Superior temporal gyrus (tissue), 1 donor: ENCODE data around the gene FKBP3.
"Not testable (repeated sequence)": the region's sequence is repeated elsewhere in the genome, so short reads cannot be mapped to it uniquely, and the experiment has no call there.

ENCODE experiments used
- DNase-seq: peaks from one replicate; pipeline ENCODE4 v3.0.0-alpha.2; 2016; ENCODE audit errors: extremely low spot score

Gene FKBP3

DNA sequence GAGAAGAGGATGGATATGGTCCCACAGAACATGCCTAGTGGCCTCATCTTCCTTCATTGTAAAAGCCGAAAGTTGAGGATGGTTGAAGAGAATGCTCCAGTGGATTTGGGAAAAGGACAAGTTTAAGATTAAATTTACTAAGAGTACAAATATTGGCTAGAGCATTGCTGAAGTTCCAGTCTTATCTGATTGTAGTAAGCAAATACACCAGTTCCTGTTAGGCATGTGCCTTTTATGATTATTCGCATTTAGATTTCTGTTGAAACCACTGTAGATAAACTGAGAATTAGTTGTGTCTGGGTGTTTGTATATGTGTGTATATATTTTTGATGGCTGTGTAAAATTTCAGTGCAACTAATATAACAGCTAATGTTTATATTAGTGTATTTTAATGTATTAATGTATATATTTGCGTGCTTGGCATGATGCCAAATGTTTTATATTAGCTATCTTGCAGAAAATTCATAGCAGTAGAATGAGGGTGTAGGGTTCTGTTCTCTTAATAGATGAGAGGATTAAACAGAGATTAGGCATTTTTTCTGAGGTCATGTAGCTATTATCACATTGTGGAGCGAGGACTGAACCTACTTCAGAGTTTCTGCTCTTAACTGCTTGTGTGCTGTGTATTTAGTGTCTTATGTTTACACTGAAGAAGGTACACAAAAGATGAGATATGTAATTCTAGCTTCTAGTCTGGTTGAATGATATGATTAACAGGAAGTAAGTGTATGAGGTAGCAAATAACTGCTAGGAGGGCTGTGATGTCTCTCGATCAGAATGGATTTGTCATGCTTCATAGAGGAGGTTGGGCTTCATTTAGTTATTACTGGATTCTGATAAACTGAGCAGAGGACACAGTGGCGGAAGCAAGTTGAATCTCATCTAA lies 21.1 kb downstream of the FKBP3 start:
- no peak for DNase-seq

- DNase-seq: no peak
Observed at GRCh38 chr14:45104561-45104960, 29.7 kb downstream of the FKBP3 start.

DNA sequence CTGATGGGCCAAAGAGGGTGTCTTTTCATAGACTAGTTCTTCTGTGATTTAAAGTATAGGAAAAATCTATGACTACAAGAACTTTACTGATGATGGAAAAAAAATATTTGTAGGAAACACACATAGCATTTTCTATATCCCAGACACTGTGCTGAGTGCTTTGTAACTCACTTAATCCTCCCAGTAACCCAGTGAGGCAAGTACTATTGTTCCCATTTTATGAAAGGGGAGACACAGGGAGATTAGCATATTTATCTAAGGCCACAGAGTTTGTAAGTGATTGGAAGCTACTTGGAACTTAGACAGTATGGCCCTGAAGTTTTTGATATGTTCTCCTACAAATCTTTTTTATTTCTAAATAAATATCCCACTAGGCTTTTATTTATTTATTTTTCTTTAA lies 30.5 kb downstream of the FKBP3 start:
- no peak for DNase-seq

GRCh38 chr14:45096218-45096617 lies 38.1 kb downstream of the FKBP3 start:
- no peak for DNase-seq

GRCh38 chr14:45095143-45095542 lies 39.1 kb downstream of the FKBP3 start:
- no peak for DNase-seq

- no peak for DNase-seq
Observed at GRCh38 chr14:45094275-45094674, 40.0 kb downstream of the FKBP3 start.

DNA sequence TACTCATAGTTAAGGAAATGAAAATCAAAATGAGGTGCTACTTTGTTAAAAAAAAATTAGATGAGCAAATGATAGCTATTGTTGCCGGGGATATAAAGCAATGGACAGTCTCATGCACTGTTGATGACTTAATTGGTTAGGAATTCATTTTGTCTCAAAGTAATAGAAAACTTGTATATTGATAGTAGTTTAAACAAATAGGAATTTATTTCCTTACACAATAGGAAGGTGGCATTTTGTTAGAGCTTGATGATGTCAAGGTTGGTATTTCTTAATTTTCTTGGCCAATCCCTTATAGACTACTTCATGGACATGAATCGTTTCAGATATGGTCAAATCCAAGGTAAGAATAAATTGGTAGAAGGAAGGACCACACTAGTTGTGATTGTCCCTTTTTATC lies 42.6 kb downstream of the FKBP3 start:
- no peak for DNase-seq

DNA sequence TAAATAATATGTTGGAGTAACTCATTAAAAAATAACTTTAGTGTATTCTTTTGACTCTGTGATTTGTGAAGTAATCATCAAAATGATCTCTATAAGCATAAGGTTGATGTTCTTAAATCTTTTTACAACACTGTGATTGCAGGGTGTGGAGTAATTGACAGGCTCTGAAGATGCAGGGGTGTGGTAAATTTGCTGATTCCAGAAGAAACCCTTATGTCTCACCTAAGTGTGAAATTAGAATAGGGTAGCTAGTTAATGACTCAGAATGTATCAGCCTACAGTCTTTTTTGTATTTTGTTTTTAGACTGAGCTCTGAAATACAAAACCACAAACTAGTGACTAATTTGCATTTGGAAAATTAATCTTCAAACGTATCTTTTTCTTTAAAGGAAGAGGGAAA lies 44.5 kb downstream of the FKBP3 start:
- DNase-seq: no peak

DNA sequence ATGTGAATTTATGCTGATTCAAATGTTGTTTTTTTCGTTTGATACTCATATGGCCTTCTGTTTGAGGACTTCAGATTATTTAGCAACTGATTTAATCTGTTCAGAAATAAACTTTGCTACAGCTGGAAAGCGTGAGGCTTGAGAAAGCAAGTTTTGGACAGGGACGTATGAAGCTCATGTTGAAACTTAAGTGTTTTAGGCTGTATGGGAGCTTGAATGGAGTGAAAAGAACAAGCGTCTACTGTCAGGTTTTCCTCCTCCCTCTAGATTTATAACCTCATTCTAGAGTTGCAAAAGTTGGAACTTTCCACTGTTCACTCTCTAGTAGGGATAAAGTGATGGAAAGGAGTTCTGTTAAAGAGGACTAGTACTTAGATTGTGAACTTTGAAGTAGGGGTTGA lies 49.3 kb downstream of the FKBP3 start:
- DNase-seq: no peak

DNA sequence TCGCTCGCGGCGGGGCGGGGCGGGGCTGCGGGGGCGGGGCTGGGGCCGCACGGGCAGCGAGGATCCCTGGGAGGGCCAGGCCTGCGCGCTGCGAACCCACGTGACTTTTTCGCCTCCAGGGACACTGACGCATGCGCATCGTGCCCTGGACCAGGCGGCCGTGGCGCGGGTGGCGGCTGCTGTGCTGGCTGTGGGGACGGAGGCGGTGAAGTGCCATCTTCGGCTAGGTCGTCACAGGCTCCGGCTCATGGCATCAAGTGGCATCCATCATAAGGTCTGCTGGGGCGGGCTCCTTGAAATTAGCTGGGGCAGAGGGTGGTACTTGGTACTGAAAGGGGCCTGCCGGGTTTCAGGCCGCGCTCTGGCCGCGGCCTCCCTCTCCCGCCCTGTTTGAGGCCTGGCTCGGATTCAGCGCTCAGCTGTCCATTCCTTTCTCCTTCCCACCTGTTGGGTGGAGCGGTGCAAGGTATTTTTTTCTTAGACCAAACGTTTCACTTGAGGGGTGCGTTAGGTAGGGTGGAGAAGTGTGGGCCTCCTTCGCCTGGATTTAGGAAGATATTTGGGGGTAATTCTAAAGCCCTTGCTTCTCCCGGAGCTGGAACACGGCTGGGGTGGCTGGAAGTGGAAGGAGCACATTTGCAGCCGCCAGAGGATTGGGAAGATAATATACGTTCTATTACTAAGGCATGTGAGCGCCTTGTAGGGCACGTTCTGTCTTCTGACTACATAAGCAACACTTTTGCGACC lies 50.1 kb downstream of the FKBP3 start, which contains the start of gene PRPF39:
Gene PRPF39 (plus strand): TSS at position 141 of the 747 bp plus-strand sequence. CDS start 11,124 bp downstream, outside the sequence.
- DNase-seq: peak; percentile 96

- peak; percentile 33 for DNase-seq
Observed at GRCh38 chr14:45083617-45083975, 50.7 kb downstream of the FKBP3 start.

DNA sequence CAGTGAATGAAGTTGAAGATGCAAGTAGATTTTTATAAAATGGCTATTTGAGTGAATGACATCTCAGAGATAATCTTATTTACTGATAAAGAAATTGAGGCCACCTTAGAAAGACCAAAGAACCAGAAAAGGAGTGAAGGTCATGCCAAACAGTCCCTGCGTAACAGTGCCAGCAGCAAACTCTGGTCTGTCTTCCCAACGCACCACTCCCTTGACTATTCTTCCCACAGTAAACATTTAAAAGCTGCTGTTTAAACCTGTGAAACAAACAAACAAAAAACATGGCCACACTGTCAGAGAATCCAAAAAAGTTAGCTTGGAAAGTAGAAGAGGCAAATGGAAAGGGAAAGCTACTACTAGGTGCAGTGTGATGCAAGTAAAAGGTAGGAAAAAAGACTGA lies 51.9 kb downstream of the FKBP3 start:
- no peak for DNase-seq

DNA sequence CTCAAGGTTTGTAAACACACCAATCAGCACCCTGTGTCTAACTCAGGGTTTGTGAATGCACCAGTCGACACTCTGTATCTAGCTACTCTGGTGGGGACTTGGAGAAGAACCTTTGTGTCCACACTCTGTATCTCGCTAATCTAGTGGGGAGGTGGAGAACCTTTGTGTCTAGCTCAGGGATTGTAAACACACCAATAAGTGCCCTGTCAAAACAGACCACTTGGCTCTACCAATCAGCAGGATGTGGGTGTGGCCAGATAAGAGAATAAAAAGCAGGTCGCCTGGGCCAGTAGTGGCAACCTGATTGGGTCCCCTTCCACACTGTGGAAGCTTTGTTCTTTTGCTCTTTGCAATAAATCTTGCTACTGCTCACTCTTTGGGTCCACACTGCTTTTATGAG lies 53.2 kb downstream of the FKBP3 start:
- DNase-seq: not testable (repeated sequence)

GRCh38 chr14:45080416-45080968 lies 53.8 kb downstream of the FKBP3 start:
- not testable (repeated sequence) for DNase-seq

GRCh38 chr14:45078323-45078722 lies 56.0 kb downstream of the FKBP3 start:
- DNase-seq: no peak

- no peak for DNase-seq
Observed at GRCh38 chr14:45073231-45073879, 60.9 kb downstream of the FKBP3 start.

DNA sequence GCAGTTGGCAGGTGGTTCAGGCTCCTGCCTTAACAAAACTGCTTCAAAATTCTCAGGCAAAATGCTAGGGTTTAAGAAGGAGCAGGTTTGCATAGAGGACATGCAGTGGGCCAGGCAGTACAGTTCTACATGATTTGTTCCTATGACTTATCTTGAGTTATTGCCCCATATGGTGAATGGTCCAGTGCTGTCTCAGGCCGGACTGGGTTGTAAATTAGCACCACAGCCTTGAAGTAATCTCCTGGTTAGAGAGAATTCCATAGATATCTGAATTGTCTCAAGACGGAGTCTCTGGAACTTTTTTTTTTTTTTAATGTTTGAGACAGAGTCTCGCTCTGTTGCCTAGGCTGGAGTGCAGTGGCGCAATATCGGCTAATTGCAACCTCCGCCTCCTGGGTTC lies 62.2 kb downstream of the FKBP3 start:
- no peak for DNase-seq

DNA sequence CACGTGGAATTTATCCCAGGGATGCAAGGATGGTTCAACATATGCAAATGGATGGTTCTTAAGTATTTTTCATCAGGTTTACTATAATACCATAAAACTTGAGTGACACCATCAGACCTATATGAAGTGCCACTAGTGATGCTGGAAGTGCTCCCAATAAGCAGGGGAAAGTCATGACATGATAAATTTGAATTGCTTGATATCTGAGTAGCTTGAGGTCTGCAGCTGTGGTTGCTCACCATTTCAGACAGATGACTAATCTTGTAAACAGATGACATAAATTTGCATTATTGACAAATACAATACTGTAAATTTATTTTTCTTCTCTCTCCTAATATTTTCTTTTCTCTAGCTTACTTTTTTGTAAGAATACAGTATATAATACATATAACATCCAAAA lies 64.1 kb downstream of the FKBP3 start:
- DNase-seq: no peak

GRCh38 chr14:45068396-45068795 lies 65.9 kb downstream of the FKBP3 start:
- DNase-seq: no peak

GRCh38 chr14:45066667-45067066 lies 67.6 kb downstream of the FKBP3 start:
- no peak for DNase-seq

DNA sequence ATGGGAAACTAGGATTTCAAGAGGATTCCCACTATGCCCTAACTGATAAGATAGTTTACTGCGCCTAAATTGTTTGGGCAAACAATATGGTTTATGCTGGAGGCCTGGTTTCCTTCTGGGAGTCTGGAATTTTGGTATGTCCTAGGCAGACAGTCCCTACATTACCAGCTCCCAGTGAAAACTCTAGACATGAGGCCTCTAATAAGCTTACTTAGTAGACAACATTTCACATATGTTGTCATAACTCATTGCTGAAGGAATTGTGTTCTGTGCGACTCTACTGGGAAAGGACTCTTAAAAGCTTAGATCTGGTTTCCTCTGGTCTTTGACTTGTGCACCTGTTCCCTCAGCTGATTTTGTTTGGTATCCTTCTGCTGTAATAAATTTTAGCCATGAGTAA lies 68.3 kb downstream of the FKBP3 start:
- no peak for DNase-seq
